ENCODE results near the gene DHX8.

- TF ChIP-seq CTCF (conservative IDR thresholded peaks at IDR 0.05; ENCODE audit: low read length): no peak
- TF ChIP-seq EZH2phosphoT487 (IDR thresholded peaks at IDR 0.05; ENCODE audit: borderline replicate concordance): no peak
Observed at GRCh38 chr17:43528319-43528987, 44.7 kb downstream of the DHX8 start.

Data from Loucy (cell line).